DND-41 (cell line): ENCODE measurements around the gene MAML3.

Experiments used
- ATAC-seq: fragments of 200-7000 bp; cut with Tn5 transposase; 3 replicates; pipeline ENCODE4 v1.9.1; 2021; ENCODE audit warnings: low read depth; ENCODE audit not compliant: insufficient read depth
- DNase-seq: peaks from one replicate; pipeline ENCODE4 v3.0.0-alpha.2; 2020
- H2AFZ ChIP-seq: 2 replicates; pipeline ENCODE4 v1.6.0; 2012; ENCODE audit warnings: low read depth, low read length
- H3K27ac ChIP-seq: 2 replicates; pipeline ENCODE4 v1.5.1; 2012; ENCODE audit warnings: low read length, inconsistent platforms
- H3K27me3 ChIP-seq: fragments of 200-600 bp; sonication (generic); 2 replicates; pipeline ENCODE4 v1.6.0; 2012; ENCODE audit warnings: low read length, mild to moderate bottlenecking, inconsistent platforms; ENCODE audit not compliant: insufficient read depth, poor library complexity
- H3K36me3 ChIP-seq: 2 replicates; pipeline ENCODE4 v1.5.1; 2012; ENCODE audit warnings: low read length, inconsistent platforms; ENCODE audit not compliant: insufficient read depth
- H3K4me1 ChIP-seq: 2 replicates; pipeline ENCODE4 v1.5.1; 2012; ENCODE audit warnings: mild to moderate bottlenecking, low read length; ENCODE audit not compliant: insufficient read depth
- H3K4me2 ChIP-seq: 2 replicates; pipeline ENCODE4 v1.6.0; 2012; ENCODE audit warnings: mild to moderate bottlenecking, moderate library complexity, low read length, inconsistent platforms; ENCODE audit not compliant: insufficient read depth
- H3K4me3 ChIP-seq, 2 experiments: fragments of 200-600 bp in 1 of 2; shearing (Covaris generic) in 1 of 2; 2 replicates each; pipeline ENCODE4 v1.5.1; 2012 to 2016; ENCODE audit warnings: inconsistent platforms in 2 of 2, low read length in 2 of 2, mild to moderate bottlenecking in 2 of 2, low read depth in 1 of 2, moderate library complexity in 1 of 2
- H3K79me2 ChIP-seq: 2 replicates; pipeline ENCODE4 v1.6.0; 2012; ENCODE audit warnings: low read length, inconsistent platforms; ENCODE audit not compliant: insufficient read depth
- H3K9ac ChIP-seq: 2 replicates; pipeline ENCODE4 v1.6.0; 2012; ENCODE audit warnings: low read depth, mild to moderate bottlenecking, inconsistent platforms, low read length, moderate library complexity
- H3K9me3 ChIP-seq: 2 replicates; pipeline ENCODE4 v1.5.1; 2012; ENCODE audit warnings: low read length, moderate library complexity, mild to moderate bottlenecking, inconsistent platforms; ENCODE audit not compliant: insufficient read depth, severe bottlenecking
- H4K20me1 ChIP-seq: 2 replicates; pipeline ENCODE4 v1.6.0; 2012; ENCODE audit warnings: low read length; ENCODE audit not compliant: insufficient read depth
- CTCF ChIP-seq: IDR thresholded peaks from 2 replicates; pipeline ENCODE4 v1.5.1; 2012; ENCODE audit warnings: borderline replicate concordance, low read length, moderate library complexity, mild to moderate bottlenecking; ENCODE audit not compliant: poor library complexity, severe bottlenecking; ENCODE audit errors: extremely low read depth
- EZH2 ChIP-seq: IDR thresholded peaks from 3 replicates; pipeline ENCODE4 v1.6.1; 2012; ENCODE audit warnings: borderline replicate concordance, low read depth, mild to moderate bottlenecking, moderate library complexity, low read length, inconsistent platforms; ENCODE audit not compliant: severe bottlenecking

Gene MAML3

GRCh38 chr4:140130677-140131076 is 23.3 kb downstream of the MAML3 start:
- Histone ChIP-seq H4K20me1 (no peaks in the 10 kb centered on the region), H3K79me2 (peaks cover 2% of the 10 kb centered on the region; the same call in 1 of the 2 replicates), H3K9ac (no peak overlapping the region), H3K27me3 (no peaks in the 10 kb centered on the region), H3K4me2 (no peak overlapping the region), H3K4me1 (no peaks in the 10 kb centered on the region), H3K36me3 (no peaks in the 10 kb centered on the region), H3K27ac (no peak overlapping the region), H3K9me3 (no peaks in the 10 kb centered on the region), H3K4me3 (no peak overlapping the region), H2AFZ (no peak overlapping the region)
- DNase-seq = no peak
- no peak for ATAC-seq
- TF ChIP-seq EZH2 (no peak), CTCF (no peak)

GRCh38 chr4:140127422-140127821 is 26.6 kb downstream of the MAML3 start:
- Histone ChIP-seq H4K20me1 (no peaks in the 10 kb centered on the region), H3K9me3 (no peaks in the 10 kb centered on the region), H3K36me3 (no peaks in the 10 kb centered on the region), H2AFZ (no peak overlapping the region), H3K4me1 (peaks cover 13% of the 10 kb centered on the region), H3K4me2 (no peak overlapping the region), H3K9ac (no peak overlapping the region), H3K79me2 (peaks cover 2% of the 10 kb centered on the region; the same call in 1 of the 2 replicates), H3K27me3 (no peaks in the 10 kb centered on the region), H3K4me3 (no peak overlapping the region), H3K27ac (no peak overlapping the region)
- no peak for TF ChIP-seq EZH2
- TF ChIP-seq CTCF = no peak
- no peak for DNase-seq
- ATAC-seq = no peak

- Histone ChIP-seq H3K4me2 (no peak overlapping the region), H3K27ac (no peak overlapping the region), H3K4me3 (no peak overlapping the region), H3K9me3 (no peaks in the 10 kb centered on the region), H4K20me1 (no peaks in the 10 kb centered on the region), H3K9ac (no peak overlapping the region), H3K4me1 (peaks cover 13% of the 10 kb centered on the region), H2AFZ (no peak overlapping the region), H3K79me2 (peaks cover 2% of the 10 kb centered on the region; the same call in 1 of the 2 replicates), H3K27me3 (no peaks in the 10 kb centered on the region), H3K36me3 (no peaks in the 10 kb centered on the region)
- no peak for ATAC-seq
- TF ChIP-seq EZH2 (no peak), CTCF (no peak)
- no peak for DNase-seq
Measured at GRCh38 chr4:140126261-140126660, 27.7 kb downstream of the MAML3 start.

GRCh38 chr4:140125374-140125773 is 28.6 kb downstream of the MAML3 start:
- TF ChIP-seq CTCF (no peak), EZH2 (no peak)
- H3K27me3 ChIP-seq = no peaks in the 10 kb centered on the region

More at GRCh38 chr4:140125374-140125773, 28.6 kb downstream of the MAML3 start:
- Histone ChIP-seq H2AFZ (no peak overlapping the region), H3K9me3 (no peaks in the 10 kb centered on the region), H3K27ac (no peak overlapping the region), H3K4me3 (no peak overlapping the region), H4K20me1 (no peaks in the 10 kb centered on the region), H3K36me3 (no peaks in the 10 kb centered on the region), H3K4me2 (no peak overlapping the region), H3K9ac (no peak overlapping the region), H3K79me2 (peaks cover 2% of the 10 kb centered on the region; the same call in 1 of the 2 replicates), H3K4me1 (peaks cover 13% of the 10 kb centered on the region)
- DNase-seq (no peak), ATAC-seq (no peak)
